K562 (cell line): ENCODE measurements around the gene KCTD11. TPM values are rescaled to one million over a fixed set of nuclear protein-coding genes. Genes with fewer than 3 reads are reported as not detected.
A peak's percentile ranks its signal among the peaks of the same experiment; 100 is the strongest.

Experiments used
- ATF1 ChIP-seq, 2 experiments: fragments of 450-650 bp in 1 of 2; IDR thresholded peaks; 2 replicates each; pipeline ENCODE4 v1.6.1; 2016; ENCODE audit warnings: missing compliant biosample characterization in 1 of 2, missing genetic modification characterization in 1 of 2
- C11orf30 ChIP-seq: fragments of 450-650 bp; IDR thresholded peaks from 2 replicates; pipeline ENCODE4 v1.6.1; 2016; ENCODE audit warnings: low read depth, mild to moderate bottlenecking
- GTF2A2 ChIP-seq: IDR thresholded peaks from 2 replicates; pipeline ENCODE4 v1.6.1; 2016; ENCODE audit warnings: mild to moderate bottlenecking, missing genetic modification characterization, missing compliant biosample characterization
- MEF2A ChIP-seq: IDR thresholded peaks from 2 replicates; pipeline ENCODE4 v1.6.1; 2011; ENCODE audit warnings: low read depth, mild to moderate bottlenecking, low read length, moderate library complexity; ENCODE audit not compliant: control insufficient read depth
- PHF21A ChIP-seq: fragments of 450-650 bp; IDR thresholded peaks from 2 replicates; pipeline ENCODE4 v1.6.1; 2017; ENCODE audit warnings: low read depth, borderline replicate concordance
- PKNOX1 ChIP-seq: fragments of 450-650 bp; IDR thresholded peaks from 2 replicates; pipeline ENCODE4 v1.6.1; 2016
- SMAD1 ChIP-seq: fragments of 150-350 bp; IDR thresholded peaks from 2 replicates; pipeline ENCODE4 v1.6.1; 2014; ENCODE audit warnings: low read length, low read depth; ENCODE audit not compliant: partially characterized antibody
- ZBTB2 ChIP-seq: fragments of 450-650 bp; IDR thresholded peaks from 2 replicates; pipeline ENCODE4 v1.6.1; 2016; ENCODE audit warnings: antibody characterized with exemption
- ZNF282 ChIP-seq: sonication (generic); formaldehyde crosslinking; IDR thresholded peaks from 2 replicates; pipeline ENCODE4 v1.8.1; 2023; ENCODE audit warnings: missing genetic modification reagents
- ZNF592 ChIP-seq: fragments of 450-650 bp; IDR thresholded peaks from 2 replicates; pipeline ENCODE4 v1.6.1; 2017; ENCODE audit warnings: antibody characterized with exemption, mild to moderate bottlenecking
- polyA plus RNA-seq, 8 experiments: library from polyadenylated mRNA; depleted of rRNA in 4 of 8; stranded (reverse) in 5 of 8; unstranded in 3 of 8; fragments of >200 nt; fragmentation: Nextera tagmentation in 2 of 8; fragmentation: Illumina TruSeq in 1 of 8; extraction: Ambion mirVana in 2 of 8; extraction: Trizol in 1 of 8; gene quantifications; 2 replicates each; pipeline versions ENCODE4 v1.2.1 to v1.2.3, GENCODE V29; 2011 to 2014; ENCODE audit warnings: inconsistent platforms in 1 of 8, missing spikeins in 1 of 8
- total RNA-seq, 7 experiments: library from RNA; depleted of rRNA in 6 of 7; stranded (reverse); fragments of >200 nt in 6 of 7; fragmentation: Illumina TruSeq in 2 of 7; extraction: Trizol in 2 of 7; gene quantifications; 2 replicates each; pipeline versions ENCODE4 v1.2.1 to v1.2.3, GENCODE V29; 2011 to 2021; ENCODE audit warnings: low replicate concordance in 1 of 7
- TF ChIP-seq, protein P1 (sequence below): sonication (generic); formaldehyde crosslinking; IDR thresholded peaks from 2 replicates; pipeline ENCODE4 v1.8.0; 2022; ENCODE audit warnings: mild to moderate bottlenecking, missing genetic modification reagents
- TF ChIP-seq, protein P2 (sequence below): sonication (generic); formaldehyde crosslinking; IDR thresholded peaks from 2 replicates; pipeline ENCODE4 v1.8.1; 2022; ENCODE audit warnings: missing genetic modification reagents
- TF ChIP-seq, protein P3 (sequence below): sonication (generic); formaldehyde crosslinking; IDR thresholded peaks from 2 replicates; pipeline ENCODE4 v1.9.0; 2022; ENCODE audit warnings: mild to moderate bottlenecking, missing genetic modification reagents

KCTD11 gene
- total and polyA plus RNA-seq, 9 of the 15 experiments (the other 6 are each of a cell fraction or from before 2014, with no cell fraction given): 0.01 to 3.2 (median 2.5) TPM; not detected in 1

DNA sequence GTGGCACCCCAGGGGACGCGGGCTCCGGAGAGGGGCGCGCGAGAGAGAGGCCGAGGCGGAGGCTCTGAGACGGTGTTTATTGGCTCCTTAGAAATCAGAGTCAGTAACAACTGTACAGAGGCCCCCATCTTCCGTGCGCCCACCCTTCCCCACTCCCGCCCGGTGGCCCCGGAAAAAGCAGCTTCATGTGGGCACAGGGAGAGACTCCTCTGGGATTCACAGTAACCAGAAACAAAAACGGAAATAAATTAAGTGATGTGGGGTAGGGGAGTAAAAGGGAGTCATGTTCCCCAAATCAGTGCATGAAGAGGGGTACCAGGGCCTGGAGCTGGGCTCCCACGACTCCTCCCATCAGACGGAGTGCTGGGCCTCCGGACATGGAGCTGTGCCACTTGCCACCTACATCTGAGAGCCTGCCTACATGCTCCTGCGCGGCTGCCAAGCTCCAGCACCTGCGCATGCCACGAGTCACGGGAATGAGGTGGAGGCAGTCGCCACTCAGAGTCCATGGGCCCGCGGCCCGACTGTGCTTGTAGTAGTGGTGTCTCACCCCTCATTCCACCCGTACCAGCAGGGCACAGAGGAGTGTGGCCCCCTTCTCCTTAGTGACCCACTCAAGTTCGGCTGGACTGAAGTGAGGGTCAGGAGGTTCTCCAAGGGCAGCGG lies 36.3 kb upstream of the KCTD11 start (continued):
- TF ChIP-seq ZBTB2 (no peak), PHF21A (0 out of 2 replicates have a peak, but pooled peaks have one; percentile 40), PKNOX1 (no peak), SMAD1 (no peak), GTF2A2 (tag) (no peak), ZNF592 (no peak), ATF1 (CRISPR knock-in tag; IDR thresholded peaks at IDR 0.05) (no peak), ATF1 (tag; IDR thresholded peaks at IDR 0.05) (peak; percentile 29; the same call in 1 of the 2 replicates), C11orf30 (peak; percentile 2; the same call in 1 of the 2 replicates), ZNF282 (CRISPR knock-in tag) (no peak), MEF2A (no peak)
- TF ChIP-seq, protein P1, sequence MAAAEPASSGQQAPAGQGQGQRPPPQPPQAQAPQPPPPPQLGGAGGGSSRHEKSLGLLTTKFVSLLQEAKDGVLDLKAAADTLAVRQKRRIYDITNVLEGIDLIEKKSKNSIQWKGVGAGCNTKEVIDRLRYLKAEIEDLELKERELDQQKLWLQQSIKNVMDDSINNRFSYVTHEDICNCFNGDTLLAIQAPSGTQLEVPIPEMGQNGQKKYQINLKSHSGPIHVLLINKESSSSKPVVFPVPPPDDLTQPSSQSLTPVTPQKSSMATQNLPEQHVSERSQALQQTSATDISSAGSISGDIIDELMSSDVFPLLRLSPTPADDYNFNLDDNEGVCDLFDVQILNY: no peak
- TF ChIP-seq, protein P2, sequence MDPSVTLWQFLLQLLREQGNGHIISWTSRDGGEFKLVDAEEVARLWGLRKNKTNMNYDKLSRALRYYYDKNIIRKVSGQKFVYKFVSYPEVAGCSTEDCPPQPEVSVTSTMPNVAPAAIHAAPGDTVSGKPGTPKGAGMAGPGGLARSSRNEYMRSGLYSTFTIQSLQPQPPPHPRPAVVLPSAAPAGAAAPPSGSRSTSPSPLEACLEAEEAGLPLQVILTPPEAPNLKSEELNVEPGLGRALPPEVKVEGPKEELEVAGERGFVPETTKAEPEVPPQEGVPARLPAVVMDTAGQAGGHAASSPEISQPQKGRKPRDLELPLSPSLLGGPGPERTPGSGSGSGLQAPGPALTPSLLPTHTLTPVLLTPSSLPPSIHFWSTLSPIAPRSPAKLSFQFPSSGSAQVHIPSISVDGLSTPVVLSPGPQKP: no peak
- TF ChIP-seq, protein P3, sequence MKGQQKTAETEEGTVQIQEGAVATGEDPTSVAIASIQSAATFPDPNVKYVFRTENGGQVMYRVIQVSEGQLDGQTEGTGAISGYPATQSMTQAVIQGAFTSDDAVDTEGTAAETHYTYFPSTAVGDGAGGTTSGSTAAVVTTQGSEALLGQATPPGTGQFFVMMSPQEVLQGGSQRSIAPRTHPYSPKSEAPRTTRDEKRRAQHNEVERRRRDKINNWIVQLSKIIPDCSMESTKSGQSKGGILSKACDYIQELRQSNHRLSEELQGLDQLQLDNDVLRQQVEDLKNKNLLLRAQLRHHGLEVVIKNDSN (CRISPR knock-in tag): no peak
